GM10266 (cell line): ENCODE data around the gene MYPOP.

Experiments used
- DNase-seq: peaks from one replicate; pipeline ENCODE4 v3.0.0; 2012; ENCODE audit errors: extremely low spot score
- CTCF ChIP-seq: IDR thresholded peaks from 2 replicates; pipeline ENCODE4 v1.5.1; 2012; ENCODE audit warnings: mild to moderate bottlenecking, low read depth; ENCODE audit not compliant: control insufficient read depth, insufficient read depth; ENCODE audit errors: missing control alignments

MYPOP gene

GRCh38 chr19:45908956-45909355 is 6.5 kb upstream of the MYPOP start:
- no peak for DNase-seq
- TF ChIP-seq CTCF, result no peak

DNA sequence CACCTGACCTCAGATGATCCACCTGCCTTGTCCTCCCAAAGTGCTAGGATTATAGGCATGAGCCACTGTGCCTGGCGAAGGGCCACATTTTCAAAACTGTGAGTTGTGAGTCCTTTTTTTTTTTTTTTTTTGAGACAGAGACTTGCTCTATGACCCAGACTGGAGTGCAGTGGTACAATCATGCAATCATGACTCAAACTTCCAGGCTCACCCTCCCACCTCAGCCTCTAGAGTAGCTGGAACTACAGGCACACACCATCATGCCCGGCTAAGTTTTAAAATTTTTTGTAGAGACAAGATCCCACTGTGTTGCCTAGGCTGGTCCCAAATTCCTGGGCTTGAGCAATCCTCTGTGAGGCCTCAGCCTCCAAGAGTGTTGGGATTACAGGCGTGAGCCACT is 3.8 kb upstream of the MYPOP start:
- TF ChIP-seq CTCF, result no peak
- no peak for DNase-seq

DNA sequence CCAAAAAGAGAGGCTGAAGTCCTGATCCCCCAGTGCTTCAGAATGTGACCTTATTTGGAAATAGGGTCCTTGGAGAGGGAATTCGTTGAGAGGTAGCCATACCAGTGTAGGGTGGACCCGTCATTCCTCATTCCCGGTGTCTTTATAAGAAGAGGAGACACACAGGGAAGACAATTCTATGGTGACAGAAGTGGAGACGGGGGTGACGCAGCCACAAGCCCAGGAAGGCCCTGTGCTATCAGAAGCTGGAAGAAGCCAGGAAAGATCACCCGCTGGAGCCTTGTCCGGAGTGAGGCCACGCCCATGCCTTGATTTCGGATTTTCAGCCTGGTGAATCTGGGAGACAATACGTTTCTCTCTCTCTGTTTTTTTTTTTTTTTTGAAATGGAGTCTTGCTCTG is 2.6 kb upstream of the MYPOP start:
- no peak for TF ChIP-seq CTCF

GRCh38 chr19:45902651-45903625 is 525 bp upstream of the MYPOP start:
- DNase-seq, result peak; percentile 100
- TF ChIP-seq CTCF, result no peak

More for the DNA sequence above, 2.6 kb upstream of the MYPOP start:
- DNase-seq, result no peak

- no peak for DNase-seq
- no peak for TF ChIP-seq CTCF
Observed at GRCh38 chr19:45901432-45901911, 941 bp downstream of the MYPOP start.

DNA sequence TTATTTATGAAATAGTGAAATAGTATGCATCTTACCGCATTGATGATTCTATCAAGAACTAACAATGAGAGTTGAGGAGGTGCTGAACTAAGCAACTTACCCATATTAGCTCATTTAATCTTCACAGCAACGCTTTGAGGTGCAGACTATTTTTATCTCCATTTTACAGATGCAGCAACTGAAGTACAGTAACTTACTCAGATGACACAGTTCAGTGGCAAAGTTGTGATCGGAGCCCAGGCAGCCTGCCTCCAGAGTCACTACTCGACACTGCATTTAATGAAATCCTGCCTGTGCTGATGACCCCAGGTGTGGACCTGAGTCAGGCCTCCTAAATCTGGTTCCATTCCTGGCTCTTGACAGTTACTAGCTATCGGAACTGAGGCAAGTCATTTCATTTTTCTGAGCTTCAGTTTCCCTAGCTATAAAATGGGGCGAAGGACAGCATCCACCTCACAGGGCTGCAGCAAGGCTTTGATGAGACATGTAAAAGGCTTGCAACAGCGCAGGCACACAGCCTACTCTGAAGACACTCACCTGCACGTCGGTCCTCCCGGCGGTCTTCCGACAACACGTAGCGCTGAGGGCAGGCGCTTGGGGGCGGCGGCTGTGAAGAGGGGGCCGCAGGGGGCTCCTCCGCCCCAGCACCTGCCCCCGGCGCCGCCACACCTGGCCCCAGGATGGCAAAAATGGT is 1.5 kb downstream of the MYPOP start:
- no peak for TF ChIP-seq CTCF
- no peak for DNase-seq
